ENCODE data around the gene LY6G5C.

Gene LY6G5C

GRCh38 chr6:31723245-31723979 lies 42.5 kb upstream of the LY6G5C start, which contains the start of gene MPIG6B:
Gene MPIG6B (plus strand): TSS chr6:31723373. CDS start chr6:31723384, 11 bp downstream.
- no peak within 1 kb of the TSS for H3K4me3 ChIP-seq (ENCODE audit: low read length)
- 0 out of 2 replicates have a peak, but pooled peaks cover 3% of the 10 kb centered on the region for H3K4me1 ChIP-seq (ENCODE audit: insufficient read depth, low read length)
- H3K27me3 ChIP-seq (ENCODE audit: insufficient read depth, low read length), result no peaks in the 10 kb centered on the region
- H3K9ac ChIP-seq (ENCODE audit: low read depth, low read length), result no peak within 1 kb of the TSS
- no peaks in the 10 kb centered on the region for H3K9me3 ChIP-seq (ENCODE audit: insufficient read depth, low read depth, low read length)
- H3K36me3 ChIP-seq (ENCODE audit: insufficient read depth, low read depth, low read length), result peaks cover 25% of the 10 kb centered on the region
- H3K27ac ChIP-seq (ENCODE audit: low read length), result no peak within 1 kb of the TSS

- no peaks in the 10 kb centered on the region for H3K9me3 ChIP-seq (ENCODE audit: insufficient read depth, low read depth, low read length)
- peaks cover 16% of the 10 kb centered on the region for H3K36me3 ChIP-seq (ENCODE audit: insufficient read depth, low read depth, low read length)
- no peak overlapping the region for H3K27ac ChIP-seq (ENCODE audit: low read length)
- H3K9ac ChIP-seq (ENCODE audit: low read depth, low read length), result no peak overlapping the region
- H3K4me1 ChIP-seq (ENCODE audit: insufficient read depth, low read length), result peaks cover 10% of the 10 kb centered on the region; the same call in 1 of the 2 replicates
- H3K4me3 ChIP-seq (ENCODE audit: low read length), result no peak overlapping the region
- H3K27me3 ChIP-seq (ENCODE audit: insufficient read depth, low read length), result no peaks in the 10 kb centered on the region
These were observed 41.3 kb upstream of the LY6G5C start for GRCh38 chr6:31722173-31722572.

GRCh38 chr6:31721351-31722020 lies 40.6 kb upstream of the LY6G5C start, which contains the start of gene LY6G6C:
Gene LY6G6C (minus strand): TSS chr6:31721746. CDS start chr6:31721679, 67 bp downstream.
- no peak within 1 kb of the TSS for H3K4me3 ChIP-seq (ENCODE audit: low read length)
- no peaks in the 10 kb centered on the region for H3K27me3 ChIP-seq (ENCODE audit: insufficient read depth, low read length)
- no peak within 1 kb of the TSS for H3K27ac ChIP-seq (ENCODE audit: low read length)
- H3K9me3 ChIP-seq (ENCODE audit: insufficient read depth, low read depth, low read length), result no peaks in the 10 kb centered on the region
- peaks cover 9% of the 10 kb centered on the region for H3K36me3 ChIP-seq (ENCODE audit: insufficient read depth, low read depth, low read length)
- no peak within 1 kb of the TSS for H3K9ac ChIP-seq (ENCODE audit: low read depth, low read length)
- H3K4me1 ChIP-seq (ENCODE audit: insufficient read depth, low read length), result peaks cover 10% of the 10 kb centered on the region; the same call in 1 of the 2 replicates

GRCh38 chr6:31720196-31720770 lies 39.4 kb upstream of the LY6G5C start:
- peaks cover 10% of the 10 kb centered on the region; the same call in 1 of the 2 replicates for H3K4me1 ChIP-seq (ENCODE audit: insufficient read depth, low read length)
- H3K36me3 ChIP-seq (ENCODE audit: insufficient read depth, low read depth, low read length), result no peaks in the 10 kb centered on the region
- H3K27ac ChIP-seq (ENCODE audit: low read length), result no peak overlapping the region
- H3K27me3 ChIP-seq (ENCODE audit: insufficient read depth, low read length), result no peaks in the 10 kb centered on the region
- no peak overlapping the region for H3K4me3 ChIP-seq (ENCODE audit: low read length)
- no peaks in the 10 kb centered on the region for H3K9me3 ChIP-seq (ENCODE audit: insufficient read depth, low read depth, low read length)
- H3K9ac ChIP-seq (ENCODE audit: low read depth, low read length), result no peak overlapping the region

GRCh38 chr6:31719001-31719400 lies 38.1 kb upstream of the LY6G5C start:
- peaks cover 21% of the 10 kb centered on the region; the same call in 1 of the 2 replicates for H3K4me1 ChIP-seq (ENCODE audit: insufficient read depth, low read length)
- no peaks in the 10 kb centered on the region for H3K36me3 ChIP-seq (ENCODE audit: insufficient read depth, low read depth, low read length)
- no peaks in the 10 kb centered on the region for H3K9me3 ChIP-seq (ENCODE audit: insufficient read depth, low read depth, low read length)
- no peaks in the 10 kb centered on the region for H3K27me3 ChIP-seq (ENCODE audit: insufficient read depth, low read length)
- H3K27ac ChIP-seq (ENCODE audit: low read length), result no peak overlapping the region
- H3K4me3 ChIP-seq (ENCODE audit: low read length), result no peak overlapping the region
- no peak overlapping the region for H3K9ac ChIP-seq (ENCODE audit: low read depth, low read length)

GRCh38 chr6:31718265-31718664 lies 37.4 kb upstream of the LY6G5C start:
- no peak overlapping the region for H3K27ac ChIP-seq (ENCODE audit: low read length)
- H3K9me3 ChIP-seq (ENCODE audit: insufficient read depth, low read depth, low read length), result no peaks in the 10 kb centered on the region
- H3K4me1 ChIP-seq (ENCODE audit: insufficient read depth, low read length), result peaks cover 28% of the 10 kb centered on the region; the same call in 1 of the 2 replicates
- H3K4me3 ChIP-seq (ENCODE audit: low read length), result no peak overlapping the region
- no peaks in the 10 kb centered on the region for H3K27me3 ChIP-seq (ENCODE audit: insufficient read depth, low read length)
- H3K36me3 ChIP-seq (ENCODE audit: insufficient read depth, low read depth, low read length), result no peaks in the 10 kb centered on the region
- no peak overlapping the region for H3K9ac ChIP-seq (ENCODE audit: low read depth, low read length)

- no peak overlapping the region for H3K4me3 ChIP-seq (ENCODE audit: low read length)
- peaks cover 30% of the 10 kb centered on the region; the same call in 1 of the 2 replicates for H3K4me1 ChIP-seq (ENCODE audit: insufficient read depth, low read length)
These were observed 36.8 kb upstream of the LY6G5C start for GRCh38 chr6:31717499-31718222.

GRCh38 chr6:31715022-31715958 lies 34.4 kb upstream of the LY6G5C start, which contains the start of gene LY6G6D:
Gene LY6G6D (plus strand): TSS chr6:31715348. CDS start chr6:31715356, 8 bp downstream.
- Histone ChIP-seq H3K9me3 (ENCODE audit: insufficient read depth, low read depth, low read length) (no peaks in the 10 kb centered on the region), H3K27ac (ENCODE audit: low read length) (no peak within 1 kb of the TSS), H3K36me3 (ENCODE audit: insufficient read depth, low read depth, low read length) (no peaks in the 10 kb centered on the region), H3K9ac (ENCODE audit: low read depth, low read length) (peak within 1 kb of the TSS; percentile 66; the same call in 1 of the 2 replicates), H3K4me1 (ENCODE audit: insufficient read depth, low read length) (peaks cover 30% of the 10 kb centered on the region; the same call in 1 of the 2 replicates), H3K4me3 (ENCODE audit: low read length) (peak within 1 kb of the TSS; percentile 23; the same call in 1 of the 2 replicates), H3K27me3 (ENCODE audit: insufficient read depth, low read length) (no peaks in the 10 kb centered on the region)

More at GRCh38 chr6:31717499-31718222, 36.8 kb upstream of the LY6G5C start:
- H3K9me3 ChIP-seq (ENCODE audit: insufficient read depth, low read depth, low read length), result no peaks in the 10 kb centered on the region
- H3K36me3 ChIP-seq (ENCODE audit: insufficient read depth, low read depth, low read length), result no peaks in the 10 kb centered on the region
- peak overlapping the region; percentile 3; the same call in 1 of the 2 replicates for H3K9ac ChIP-seq (ENCODE audit: low read depth, low read length)
- H3K27me3 ChIP-seq (ENCODE audit: insufficient read depth, low read length), result no peaks in the 10 kb centered on the region
- H3K27ac ChIP-seq (ENCODE audit: low read length), result no peak overlapping the region

GRCh38 chr6:31713991-31714684 lies 33.3 kb upstream of the LY6G5C start:
- H3K27ac ChIP-seq (ENCODE audit: low read length), result no peak overlapping the region
- H3K36me3 ChIP-seq (ENCODE audit: insufficient read depth, low read depth, low read length), result no peaks in the 10 kb centered on the region
- peaks cover 30% of the 10 kb centered on the region; the same call in 1 of the 2 replicates for H3K4me1 ChIP-seq (ENCODE audit: insufficient read depth, low read length)
- H3K9me3 ChIP-seq (ENCODE audit: insufficient read depth, low read depth, low read length), result no peaks in the 10 kb centered on the region
- H3K27me3 ChIP-seq (ENCODE audit: insufficient read depth, low read length), result no peaks in the 10 kb centered on the region
- H3K9ac ChIP-seq (ENCODE audit: low read depth, low read length), result peak overlapping the region; percentile 66; the same call in 1 of the 2 replicates
- peak overlapping the region; percentile 33; the same call in 1 of the 2 replicates for H3K4me3 ChIP-seq (ENCODE audit: low read length)

GRCh38 chr6:31713465-31713864 lies 32.6 kb upstream of the LY6G5C start:
- Histone ChIP-seq H3K4me3 (ENCODE audit: low read length) (0 out of 2 replicates have a peak overlapping the region, but pooled peaks have one; percentile 33), H3K36me3 (ENCODE audit: insufficient read depth, low read depth, low read length) (no peaks in the 10 kb centered on the region), H3K27me3 (ENCODE audit: insufficient read depth, low read length) (no peaks in the 10 kb centered on the region), H3K9me3 (ENCODE audit: insufficient read depth, low read depth, low read length) (no peaks in the 10 kb centered on the region), H3K9ac (ENCODE audit: low read depth, low read length) (peak overlapping the region; percentile 66; the same call in 1 of the 2 replicates), H3K4me1 (ENCODE audit: insufficient read depth, low read length) (peaks cover 27% of the 10 kb centered on the region; the same call in 1 of the 2 replicates), H3K27ac (ENCODE audit: low read length) (no peak overlapping the region)
